Liver (tissue), 9 donors: ENCODE results near the gene STX11. TPM values are rescaled to one million over a fixed set of nuclear protein-coding genes. Genes with fewer than 3 reads are reported as not detected.
"Not testable (repeated sequence)": the region's sequence is repeated elsewhere in the genome, so short reads cannot be mapped to it uniquely, and the experiment has no call there.

Experiments
- DNase-seq: peaks from one replicate; pipeline ENCODE4 v3.0.0-alpha.2; 2017; ENCODE audit warnings: low spot score
- H3K27ac ChIP-seq, 2 donors: one replicate each; pipeline ENCODE4 v1.7.0; 2013; ENCODE audit warnings: inconsistent platforms in 2 of 2, low read length in 2 of 2, control low read depth in 1 of 2, low read depth in 1 of 2, mild to moderate bottlenecking in 1 of 2
- H3K27me3 ChIP-seq, 4 donors: one replicate each; pipeline versions ENCODE4 v1.6.1 to v1.7.0; 2013; ENCODE audit warnings: low read length in 3 of 4, inconsistent platforms in 1 of 4, mild to moderate bottlenecking in 1 of 4, moderate library complexity in 1 of 4; ENCODE audit not compliant: control insufficient read depth in 4 of 4, insufficient read depth in 4 of 4
- H3K36me3 ChIP-seq, 4 donors: one replicate each; pipeline versions ENCODE4 v1.6.1 to v1.7.0; 2013; ENCODE audit warnings: low read length in 3 of 4, mild to moderate bottlenecking in 3 of 4, low read depth in 1 of 4, moderate library complexity in 1 of 4; ENCODE audit not compliant: control insufficient read depth in 4 of 4, insufficient read depth in 3 of 4
- H3K4me1 ChIP-seq, 4 donors: one replicate each; pipeline versions ENCODE4 v1.6.1 to v1.7.0; 2013; ENCODE audit warnings: low read length in 3 of 4, mild to moderate bottlenecking in 3 of 4, moderate library complexity in 1 of 4; ENCODE audit not compliant: control insufficient read depth in 4 of 4, insufficient read depth in 4 of 4
- H3K4me3 ChIP-seq, 3 donors: one replicate each; pipeline versions ENCODE4 v1.6.1 to v1.7.0; 2013; ENCODE audit warnings: low read length in 3 of 3, control low read depth in 1 of 3, low read depth in 1 of 3, mild to moderate bottlenecking in 1 of 3
- H3K9ac ChIP-seq, 2 donors: one replicate each; pipeline ENCODE4 v1.7.0; 2013; ENCODE audit warnings: low read length in 2 of 2, mild to moderate bottlenecking in 2 of 2, moderate library complexity in 2 of 2, control low read depth in 1 of 2, low read depth in 1 of 2
- H3K9me3 ChIP-seq, 4 donors: one replicate each; pipeline versions ENCODE4 v1.6.1 to v1.7.0; 2013; ENCODE audit warnings: low read length in 3 of 4; ENCODE audit not compliant: control insufficient read depth in 4 of 4
- ATF3 ChIP-seq: IDR thresholded peaks from 2 replicates; pipeline ENCODE4 v1.6.1; 2016; ENCODE audit warnings: antibody characterized with exemption
- FOXA1 ChIP-seq: IDR thresholded peaks from 2 replicates; pipeline ENCODE4 v1.6.1; 2016; ENCODE audit warnings: antibody characterized with exemption
- GABPA ChIP-seq, 2 donors: IDR thresholded peaks in 1 of 2; conservative IDR thresholded peaks in 1 of 2; 2 replicates each; pipeline ENCODE4 v1.6.1; 2016; ENCODE audit warnings: antibody characterized with exemption in 2 of 2, mild to moderate bottlenecking in 1 of 2, moderate library complexity in 1 of 2
- HNF4A ChIP-seq, 2 donors: conservative IDR thresholded peaks; 2 replicates each; pipeline ENCODE4 v1.6.1; 2016; ENCODE audit warnings: antibody characterized with exemption in 2 of 2, mild to moderate bottlenecking in 2 of 2
- HNF4G ChIP-seq: IDR thresholded peaks from 2 replicates; pipeline ENCODE4 v1.6.1; 2016; ENCODE audit warnings: antibody characterized with exemption
- JUND ChIP-seq, 2 donors: IDR thresholded peaks; 2 replicates each; pipeline ENCODE4 v1.6.1; 2016; ENCODE audit warnings: antibody characterized with exemption in 2 of 2
- NR2F2 ChIP-seq: IDR thresholded peaks from 2 replicates; pipeline ENCODE4 v1.6.1; 2016; ENCODE audit warnings: antibody characterized with exemption
- RAD21 ChIP-seq, 2 donors: IDR thresholded peaks; 2 replicates each; pipeline ENCODE4 v1.6.1; 2016; ENCODE audit warnings: antibody characterized with exemption in 2 of 2, mild to moderate bottlenecking in 2 of 2
- RXRA ChIP-seq, 2 donors: IDR thresholded peaks; 2 replicates each; pipeline ENCODE4 v1.6.1; 2017 to 2018; ENCODE audit warnings: antibody characterized with exemption in 2 of 2, mild to moderate bottlenecking in 1 of 2
- TAF1 ChIP-seq: conservative IDR thresholded peaks from 2 replicates; pipeline ENCODE4 v1.6.1; 2016; ENCODE audit warnings: antibody characterized with exemption, mild to moderate bottlenecking
- YY1 ChIP-seq: IDR thresholded peaks from 2 replicates; pipeline ENCODE4 v1.6.1; 2016; ENCODE audit warnings: antibody characterized with exemption, mild to moderate bottlenecking
- WGBS: extraction: QIAGEN DNeasy Blood & Tissue Kit; methylation state at CpG from one replicate; pipeline ENCODE4 v1.1.7; 2013; 5-methylcytosine and 5-hydroxymethylcytosine counted together
- polyA plus RNA-seq, 2 donors: library from polyadenylated mRNA; stranded (reverse) in 1 of 2; unstranded in 1 of 2; fragments of 200-250 nt in 1 of 2; fragments of >200 nt in 1 of 2; fragmentation: Nextera tagmentation in 1 of 2; extraction: Ambion mirVana in 1 of 2; gene quantifications; one replicate each; pipeline versions ENCODE4 v1.2.1 to v1.2.3, GENCODE V29; 2013 to 2015
- total RNA-seq, 2 donors: library from RNA; depleted of rRNA; stranded (reverse); fragments of >200 nt; gene quantifications; one replicate each; pipeline ENCODE4 v1.2.3, GENCODE V29; 2014
- TF ChIP-seq, protein P1 (sequence below): IDR thresholded peaks from 2 replicates; pipeline ENCODE4 v1.6.1; 2016; ENCODE audit warnings: antibody characterized with exemption
- TF ChIP-seq, protein P2 (sequence below): fragments of 150-350 bp; IDR thresholded peaks from 2 replicates; pipeline ENCODE4 v1.5.1; 2017; ENCODE audit warnings: improper control_type of control experiment, low read depth, low read length; ENCODE audit not compliant: missing input control
- TF ChIP-seq, protein P3 (sequence below): IDR thresholded peaks from 2 replicates; pipeline ENCODE4 v1.6.1; 2016; ENCODE audit warnings: antibody characterized with exemption
- donor health status: healthy.
- donor health status: healthy.
- donor health status: healthy.
- donor health status: healthy.
- donor health status: healthy.

The STX11 gene
- total and polyA plus RNA-seq, 4 donors: 1.3 to 4.9 (median 3.4) TPM

- no peak overlapping the region for H3K9ac ChIP-seq
- 88% methylated on average over 6 of the region's 6 CpGs for WGBS
- no peaks in the 10 kb centered on the region for H3K36me3 ChIP-seq
- H3K27me3 ChIP-seq: no peaks in the 10 kb centered on the region
- H3K4me1 ChIP-seq: no peaks in the 10 kb centered on the region
- no peak overlapping the region for H3K4me3 ChIP-seq
- H3K9me3 ChIP-seq: no peaks in the 10 kb centered on the region
- no peak overlapping the region for H3K27ac ChIP-seq
- TF ChIP-seq, protein P1, sequence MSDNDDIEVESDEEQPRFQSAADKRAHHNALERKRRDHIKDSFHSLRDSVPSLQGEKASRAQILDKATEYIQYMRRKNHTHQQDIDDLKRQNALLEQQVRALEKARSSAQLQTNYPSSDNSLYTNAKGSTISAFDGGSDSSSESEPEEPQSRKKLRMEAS: no peak
- no peak for TF ChIP-seq TAF1
- TF ChIP-seq GABPA (IDR thresholded peaks at IDR 0.05 in 1 of 2, conservative IDR thresholded peaks at IDR 0.05 in 1 of 2): no peak
- no peak for TF ChIP-seq HNF4A (conservative IDR thresholded peaks at IDR 0.05)
- DNase-seq: no peak
Measured at GRCh38 chr6:144129469-144129868, 20.8 kb upstream of the STX11 start.

DNA sequence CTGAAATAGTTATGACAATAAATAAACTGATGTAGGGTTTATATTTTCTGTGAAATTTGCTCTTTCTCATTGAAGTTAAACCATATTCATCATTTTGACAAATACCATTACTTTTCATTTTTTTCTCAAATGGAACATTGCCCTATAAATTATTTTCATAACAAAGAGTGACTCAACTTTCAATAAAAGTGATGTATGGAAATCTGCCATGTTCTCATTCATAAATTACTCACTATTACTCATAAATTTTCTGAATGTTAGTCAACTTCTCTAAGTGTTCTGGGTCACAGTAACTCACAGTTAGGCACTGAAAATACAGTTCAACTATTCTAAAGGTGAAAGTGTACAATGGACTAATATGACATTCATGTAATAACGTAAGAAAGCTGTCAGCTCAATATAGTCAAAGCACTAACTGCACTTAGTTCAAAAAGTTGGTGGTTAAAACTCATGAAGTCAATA is 19.0 kb upstream of the STX11 start:
- H3K4me1 ChIP-seq: no peaks in the 10 kb centered on the region
- no peaks in the 10 kb centered on the region for H3K9me3 ChIP-seq
- no peak overlapping the region for H3K27ac ChIP-seq
- WGBS: 84% methylated on average over 1 of the region's 1 CpG
- H3K4me3 ChIP-seq: no peak overlapping the region
- TF ChIP-seq JUND (IDR thresholded peaks at IDR 0.05) (no peak), FOXA1 (no peak), RXRA (IDR thresholded peaks at IDR 0.05) (no peak)
- TF ChIP-seq, protein P2, sequence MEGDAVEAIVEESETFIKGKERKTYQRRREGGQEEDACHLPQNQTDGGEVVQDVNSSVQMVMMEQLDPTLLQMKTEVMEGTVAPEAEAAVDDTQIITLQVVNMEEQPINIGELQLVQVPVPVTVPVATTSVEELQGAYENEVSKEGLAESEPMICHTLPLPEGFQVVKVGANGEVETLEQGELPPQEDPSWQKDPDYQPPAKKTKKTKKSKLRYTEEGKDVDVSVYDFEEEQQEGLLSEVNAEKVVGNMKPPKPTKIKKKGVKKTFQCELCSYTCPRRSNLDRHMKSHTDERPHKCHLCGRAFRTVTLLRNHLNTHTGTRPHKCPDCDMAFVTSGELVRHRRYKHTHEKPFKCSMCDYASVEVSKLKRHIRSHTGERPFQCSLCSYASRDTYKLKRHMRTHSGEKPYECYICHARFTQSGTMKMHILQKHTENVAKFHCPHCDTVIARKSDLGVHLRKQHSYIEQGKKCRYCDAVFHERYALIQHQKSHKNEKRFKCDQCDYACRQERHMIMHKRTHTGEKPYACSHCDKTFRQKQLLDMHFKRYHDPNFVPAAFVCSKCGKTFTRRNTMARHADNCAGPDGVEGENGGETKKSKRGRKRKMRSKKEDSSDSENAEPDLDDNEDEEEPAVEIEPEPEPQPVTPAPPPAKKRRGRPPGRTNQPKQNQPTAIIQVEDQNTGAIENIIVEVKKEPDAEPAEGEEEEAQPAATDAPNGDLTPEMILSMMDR: no peak
- no peaks in the 10 kb centered on the region for H3K27me3 ChIP-seq
- H3K36me3 ChIP-seq: no peaks in the 10 kb centered on the region
- DNase-seq: no peak
- H3K9ac ChIP-seq: no peak overlapping the region

GRCh38 chr6:144132167-144132690 is 18.1 kb upstream of the STX11 start:
- not testable (repeated sequence) for H3K27me3 ChIP-seq, DNase-seq, H3K9ac ChIP-seq, H3K4me1 ChIP-seq, H3K4me3 ChIP-seq, H3K36me3 ChIP-seq, H3K27ac ChIP-seq, H3K9me3 ChIP-seq

DNA sequence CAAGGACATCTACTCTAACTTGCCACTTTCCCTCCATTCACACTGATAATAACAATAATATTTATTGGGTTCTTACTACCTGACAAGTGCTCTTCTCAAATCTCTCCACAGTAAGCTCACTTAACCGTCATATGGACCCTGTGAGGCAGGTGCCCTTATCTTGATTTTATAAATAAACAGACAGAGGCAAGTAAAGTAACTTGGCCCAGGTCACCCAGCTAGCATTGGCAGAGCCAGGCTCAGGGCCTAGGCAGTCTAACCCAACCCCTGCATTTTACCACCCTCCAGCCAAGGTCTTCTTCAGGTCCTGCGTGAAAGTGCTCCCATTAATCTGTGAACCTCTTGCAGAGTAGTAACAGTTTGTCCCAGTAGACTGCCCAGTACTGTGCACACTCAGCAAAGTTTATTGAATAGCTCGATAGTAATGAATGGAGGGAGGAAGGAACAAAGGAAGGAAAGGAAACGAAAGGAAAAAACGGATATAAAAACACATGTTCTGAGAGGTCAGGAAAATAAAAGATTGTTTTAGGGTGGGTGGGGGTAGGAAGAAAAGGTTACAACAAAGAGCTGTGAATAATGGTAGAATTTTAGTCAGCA is 17.0 kb upstream of the STX11 start:
- no peak overlapping the region for H3K9ac ChIP-seq
- DNase-seq: no peak
- H3K9me3 ChIP-seq: no peaks in the 10 kb centered on the region
- H3K4me3 ChIP-seq: no peak overlapping the region
- no peaks in the 10 kb centered on the region for H3K36me3 ChIP-seq
- 78% methylated on average over 5 of the region's 5 CpGs for WGBS
- H3K27ac ChIP-seq: no peak overlapping the region
- no peaks in the 10 kb centered on the region for H3K27me3 ChIP-seq
- H3K4me1 ChIP-seq: no peaks in the 10 kb centered on the region
- TF ChIP-seq, protein P2: no peak
- TF ChIP-seq ATF3: no peak
- no peak for TF ChIP-seq YY1
- no peak for TF ChIP-seq HNF4A (conservative IDR thresholded peaks at IDR 0.05)
- TF ChIP-seq NR2F2: no peak
- TF ChIP-seq RXRA (IDR thresholded peaks at IDR 0.05): no peak
- TF ChIP-seq RAD21 (IDR thresholded peaks at IDR 0.05): no peak
- no peak for TF ChIP-seq FOXA1
- TF ChIP-seq HNF4G: no peak
- TF ChIP-seq, protein P3, sequence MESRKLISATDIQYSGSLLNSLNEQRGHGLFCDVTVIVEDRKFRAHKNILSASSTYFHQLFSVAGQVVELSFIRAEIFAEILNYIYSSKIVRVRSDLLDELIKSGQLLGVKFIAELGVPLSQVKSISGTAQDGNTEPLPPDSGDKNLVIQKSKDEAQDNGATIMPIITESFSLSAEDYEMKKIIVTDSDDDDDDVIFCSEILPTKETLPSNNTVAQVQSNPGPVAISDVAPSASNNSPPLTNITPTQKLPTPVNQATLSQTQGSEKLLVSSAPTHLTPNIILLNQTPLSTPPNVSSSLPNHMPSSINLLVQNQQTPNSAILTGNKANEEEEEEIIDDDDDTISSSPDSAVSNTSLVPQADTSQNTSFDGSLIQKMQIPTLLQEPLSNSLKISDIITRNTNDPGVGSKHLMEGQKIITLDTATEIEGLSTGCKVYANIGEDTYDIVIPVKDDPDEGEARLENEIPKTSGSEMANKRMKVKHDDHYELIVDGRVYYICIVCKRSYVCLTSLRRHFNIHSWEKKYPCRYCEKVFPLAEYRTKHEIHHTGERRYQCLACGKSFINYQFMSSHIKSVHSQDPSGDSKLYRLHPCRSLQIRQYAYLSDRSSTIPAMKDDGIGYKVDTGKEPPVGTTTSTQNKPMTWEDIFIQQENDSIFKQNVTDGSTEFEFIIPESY: no peak
